HG03196 (cell line): ENCODE results near the gene ZMYND15.

Source experiments
- ATAC-seq: cut with Tn5 transposase; IDR thresholded peaks from one replicate; pipeline ENCODE4 v1.9.1; 2021; ENCODE audit not compliant: unreplicated experiment

ZMYND15 gene

DNA sequence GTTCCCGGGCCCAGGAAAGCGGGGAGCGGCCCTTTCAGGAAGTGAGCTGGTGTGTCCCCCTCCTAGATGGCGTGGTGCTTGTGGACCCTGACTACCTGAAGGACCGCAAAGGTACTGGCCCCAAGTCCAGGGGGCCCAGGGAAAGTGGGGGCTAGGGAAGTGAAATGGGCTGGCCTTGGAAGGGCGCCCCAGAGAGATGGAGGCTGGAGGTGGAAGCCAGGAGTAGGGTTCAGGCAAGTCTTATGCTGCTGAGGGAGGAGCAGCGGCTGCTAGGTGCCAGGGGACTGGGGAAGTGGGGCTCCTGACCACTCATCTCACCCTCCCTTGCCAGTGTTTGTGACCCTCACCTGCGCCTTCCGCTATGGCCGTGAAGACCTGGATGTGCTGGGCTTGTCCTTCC lies 23.6 kb upstream of the ZMYND15 start:
- no peak for ATAC-seq

DNA sequence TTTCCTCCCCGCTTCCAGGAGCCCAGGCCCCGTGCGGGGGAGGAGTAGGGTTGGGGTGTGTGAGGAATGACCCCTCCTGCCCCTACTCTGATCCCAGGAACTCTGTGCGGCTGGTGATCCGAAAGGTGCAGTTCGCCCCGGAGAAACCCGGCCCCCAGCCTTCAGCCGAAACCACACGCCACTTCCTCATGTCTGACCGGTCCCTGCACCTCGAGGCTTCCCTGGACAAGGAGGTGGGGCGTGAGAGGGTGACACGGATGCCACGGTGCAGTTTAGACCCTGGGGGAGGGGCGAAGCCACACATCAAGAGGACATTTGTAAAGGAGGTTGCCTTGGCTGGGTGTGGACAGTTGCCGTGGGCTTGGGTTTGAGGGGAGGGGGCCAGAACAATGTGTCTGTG lies 21.8 kb upstream of the ZMYND15 start:
- ATAC-seq, result no peak

DNA sequence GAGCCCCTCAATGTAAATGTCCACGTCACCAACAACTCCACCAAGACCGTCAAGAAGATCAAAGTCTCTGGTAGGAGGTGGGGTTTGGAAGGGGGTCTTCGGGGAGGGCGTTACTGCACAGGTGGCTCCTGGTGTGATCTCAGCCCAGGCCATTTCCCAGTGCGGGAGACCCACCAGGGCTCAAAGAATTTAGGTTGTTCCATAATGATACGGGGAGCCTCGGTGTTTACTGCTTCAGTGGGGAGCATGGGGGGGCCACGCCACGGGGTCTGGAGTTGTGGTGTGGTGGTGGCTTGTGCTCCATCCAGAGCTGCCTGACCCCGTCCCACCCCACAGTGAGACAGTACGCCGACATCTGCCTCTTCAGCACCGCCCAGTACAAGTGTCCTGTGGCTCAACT lies 21.4 kb upstream of the ZMYND15 start:
- no peak for ATAC-seq

DNA sequence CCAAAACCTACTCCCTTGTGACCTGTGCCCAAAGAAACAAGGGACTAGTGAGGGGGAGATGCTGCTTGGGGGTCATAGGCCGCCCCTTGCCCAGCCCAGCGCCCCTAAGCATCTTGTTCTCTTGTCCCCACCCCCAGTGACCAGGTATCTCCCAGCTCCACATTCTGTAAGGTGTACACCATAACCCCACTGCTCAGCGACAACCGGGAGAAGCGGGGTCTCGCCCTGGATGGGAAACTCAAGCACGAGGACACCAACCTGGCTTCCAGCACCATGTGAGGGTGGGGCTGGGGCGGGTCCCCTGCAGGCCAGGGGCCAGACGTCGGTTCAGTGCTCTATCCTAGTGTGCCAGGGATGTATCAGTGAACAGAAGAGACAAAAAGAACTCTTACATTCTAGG lies 20.5 kb upstream of the ZMYND15 start:
- ATAC-seq, result no peak

DNA sequence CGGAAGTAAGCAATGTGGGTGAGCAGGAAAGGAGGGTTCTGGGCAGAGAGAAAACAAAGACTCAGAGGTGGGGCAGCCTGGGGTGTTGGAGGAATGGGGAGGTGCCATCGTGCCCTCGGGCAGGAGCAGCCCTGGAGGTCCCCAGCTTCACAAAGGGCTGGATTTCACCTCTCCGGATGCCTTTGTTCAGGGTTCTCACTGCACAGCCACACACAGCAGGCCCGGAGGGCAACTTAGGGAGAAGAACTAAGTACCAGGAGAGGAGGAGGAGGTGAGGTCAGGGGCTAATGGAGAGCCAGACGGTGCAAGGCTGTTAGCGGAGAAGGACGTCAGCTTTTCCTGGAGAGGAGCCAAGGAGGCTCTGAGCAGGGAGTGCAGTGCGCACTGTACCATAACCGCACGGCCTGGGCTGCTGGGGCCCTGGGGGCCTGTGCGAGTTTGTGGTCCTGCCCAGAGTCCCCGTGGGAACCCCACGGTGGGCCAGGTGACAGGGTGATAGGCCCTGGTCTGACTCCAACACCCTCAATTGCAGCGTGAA lies 19.9 kb upstream of the ZMYND15 start:
- ATAC-seq, result no peak

DNA sequence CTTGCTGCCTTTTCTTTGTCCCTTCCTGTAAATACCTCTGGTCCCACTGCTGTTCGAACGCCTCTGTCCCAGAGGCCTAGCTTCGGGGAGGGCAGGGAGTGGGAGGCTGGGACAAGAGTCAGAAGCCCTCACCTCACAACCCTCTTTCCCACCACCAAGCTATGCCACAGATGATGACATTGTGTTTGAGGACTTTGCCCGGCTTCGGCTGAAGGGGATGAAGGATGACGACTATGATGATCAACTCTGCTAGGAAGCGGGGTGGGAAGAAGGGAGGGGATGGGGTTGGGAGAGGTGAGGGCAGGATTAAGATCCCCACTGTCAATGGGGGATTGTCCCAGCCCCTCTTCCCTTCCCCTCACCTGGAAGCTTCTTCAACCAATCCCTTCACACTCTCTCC lies 18.8 kb upstream of the ZMYND15 start:
- ATAC-seq, result no peak

DNA sequence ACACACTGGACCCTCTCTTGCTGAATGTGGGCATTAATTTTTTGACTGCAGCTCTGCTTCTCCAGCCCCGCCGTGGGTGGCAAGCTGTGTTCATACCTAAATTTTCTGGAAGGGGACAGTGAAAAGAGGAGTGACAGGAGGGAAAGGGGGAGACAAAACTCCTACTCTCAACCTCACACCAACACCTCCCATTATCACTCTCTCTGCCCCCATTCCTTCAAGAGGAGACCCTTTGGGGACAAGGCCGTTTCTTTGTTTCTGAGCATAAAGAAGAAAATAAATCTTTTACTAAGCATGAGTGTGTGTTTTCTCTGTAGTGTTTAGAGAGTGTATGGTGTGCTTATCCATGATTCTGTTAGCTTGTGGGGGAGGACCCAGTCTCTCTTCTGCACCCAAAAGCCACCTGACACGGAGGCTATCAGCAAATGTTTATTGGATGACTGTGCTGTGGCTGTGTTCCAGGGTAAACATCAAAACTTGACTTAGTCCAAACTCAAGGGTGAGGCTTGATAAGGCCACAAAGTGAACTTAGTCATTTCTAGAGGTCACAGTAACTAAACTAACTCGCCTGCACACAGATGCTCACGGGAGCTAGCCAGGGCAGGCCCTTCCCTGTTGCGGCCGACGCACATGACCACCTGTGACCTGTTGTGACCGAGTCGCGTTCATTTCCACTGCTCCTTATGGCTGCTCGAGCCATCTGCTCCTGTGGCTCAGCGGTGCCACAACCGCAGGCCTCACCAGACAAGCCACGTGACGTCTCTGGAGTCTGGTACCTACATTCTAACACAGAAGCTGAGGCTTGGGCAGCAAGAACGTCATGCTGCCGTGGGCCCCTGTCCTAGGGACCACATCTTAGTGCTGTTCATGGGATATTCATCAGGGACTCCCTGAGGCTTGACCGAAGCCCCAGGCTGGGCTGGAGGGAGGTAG lies 18.2 kb upstream of the ZMYND15 start:
- ATAC-seq, result no peak

DNA sequence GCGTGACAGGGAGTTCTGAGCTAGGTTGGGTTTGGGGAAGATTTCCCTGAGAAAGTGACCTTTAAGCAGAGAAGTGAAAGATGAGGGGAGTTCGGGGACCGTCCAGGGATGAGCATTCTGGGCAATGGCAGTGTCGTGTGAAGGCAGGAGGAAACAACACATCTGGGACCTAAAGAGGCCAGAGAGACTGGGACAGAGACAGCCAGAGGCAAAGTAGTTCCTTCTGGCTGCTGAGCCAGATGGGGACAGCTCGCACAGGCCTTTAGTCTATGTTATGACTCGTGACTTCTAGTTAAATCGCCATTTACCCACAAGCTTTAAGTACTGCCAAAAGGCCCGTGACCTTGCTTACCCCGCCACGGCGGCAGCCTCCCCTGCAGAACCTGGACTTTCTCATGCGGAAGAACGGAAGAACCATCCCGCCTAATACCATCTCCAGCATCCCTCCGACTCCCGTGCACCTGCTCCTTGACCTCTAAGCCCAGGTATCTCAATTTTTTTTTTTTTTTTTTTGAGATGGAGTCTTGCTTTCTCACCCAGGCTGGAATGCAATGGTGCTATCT lies 16.9 kb upstream of the ZMYND15 start:
- no peak for ATAC-seq

DNA sequence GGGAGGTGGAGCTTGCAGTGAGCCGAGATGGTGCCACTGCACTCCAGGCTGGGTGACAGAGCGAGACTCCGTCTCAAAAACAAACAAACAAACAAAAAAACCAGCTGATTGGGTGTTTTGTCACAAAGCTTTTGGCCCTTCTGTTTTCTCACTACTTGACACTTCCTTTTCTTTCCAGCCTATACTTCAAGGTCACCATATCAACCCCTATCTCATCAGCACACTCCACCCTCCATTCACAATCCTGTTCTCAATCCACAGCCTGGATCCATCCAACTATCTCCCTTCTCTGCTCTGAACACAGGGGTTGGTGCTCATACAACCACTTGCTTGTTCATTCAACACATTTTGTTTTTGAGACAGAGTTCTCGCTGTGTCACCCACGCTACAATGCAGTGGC lies 15.0 kb upstream of the ZMYND15 start:
- ATAC-seq, result no peak

DNA sequence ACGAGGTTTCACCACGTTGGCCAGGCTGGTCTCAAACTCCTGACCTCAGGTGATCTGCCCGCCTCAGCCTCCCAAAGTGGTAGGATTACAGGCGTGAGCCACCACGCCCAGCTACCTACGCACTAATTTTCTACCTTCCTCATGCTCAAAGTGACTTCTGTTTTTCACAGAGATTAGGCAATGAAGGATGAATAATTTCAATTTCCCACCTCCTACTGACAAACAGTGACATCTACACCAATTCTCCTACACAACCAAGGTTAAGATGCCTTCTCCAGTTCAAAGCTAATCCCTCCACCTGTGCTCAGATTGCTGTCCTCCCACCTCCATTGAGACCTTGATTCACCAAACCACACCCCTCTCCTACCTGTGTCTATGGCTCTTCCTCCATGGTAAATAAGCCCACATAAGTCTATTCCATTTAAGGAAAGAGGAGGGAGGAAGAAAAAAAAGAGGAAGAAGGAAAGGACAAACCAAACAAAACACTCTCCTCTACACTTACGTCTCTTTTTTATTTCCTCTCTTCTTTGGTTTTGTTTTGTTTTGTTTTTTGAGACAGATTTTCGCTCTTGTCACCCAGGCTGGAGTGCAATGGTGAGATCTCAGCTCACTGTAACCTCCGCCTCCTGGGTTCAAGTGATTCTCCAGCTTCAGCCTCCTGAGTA lies 13.9 kb upstream of the ZMYND15 start:
- no peak for ATAC-seq

DNA sequence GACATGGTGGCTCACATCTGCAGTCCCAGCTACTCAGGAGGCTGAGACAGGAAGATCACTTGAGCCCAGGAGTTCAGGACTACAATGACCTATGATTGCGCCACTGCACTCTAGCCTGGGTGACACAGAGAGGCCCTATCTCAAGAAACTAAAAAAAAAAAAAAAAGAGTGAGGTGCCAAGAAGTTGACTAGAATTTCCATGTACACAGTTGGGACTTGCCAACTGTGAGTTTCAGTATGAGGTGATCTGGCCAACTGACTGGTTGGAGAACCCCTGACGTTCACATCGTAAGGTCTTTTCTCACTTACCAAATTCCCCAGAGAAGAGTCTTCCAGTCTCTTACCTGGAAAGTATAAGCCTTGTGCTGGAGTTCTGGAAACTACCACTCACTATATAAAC lies 11.5 kb upstream of the ZMYND15 start:
- ATAC-seq, result no peak

DNA sequence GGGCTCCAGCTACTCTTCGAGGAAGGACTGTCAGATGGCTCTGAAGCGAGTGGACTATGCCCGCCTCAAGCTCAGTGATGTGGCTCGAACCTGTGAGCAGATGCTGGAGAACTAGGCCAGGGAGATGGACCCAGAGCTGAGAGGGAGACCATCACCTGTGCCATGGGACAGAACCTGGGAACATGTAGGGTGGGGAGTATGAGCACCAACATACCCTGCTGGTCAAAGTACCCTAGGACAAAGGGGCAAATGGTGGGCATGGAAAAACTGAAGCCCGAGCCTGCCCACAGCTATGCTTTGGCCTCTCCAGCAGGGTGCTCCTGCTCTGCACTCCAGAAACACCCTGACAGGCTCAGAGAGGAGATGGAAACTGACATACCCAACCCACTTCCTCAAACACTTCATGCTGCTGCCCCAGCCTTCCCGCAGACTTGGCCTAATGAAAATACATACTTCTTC lies 6.5 kb upstream of the ZMYND15 start:
- no peak for ATAC-seq

DNA sequence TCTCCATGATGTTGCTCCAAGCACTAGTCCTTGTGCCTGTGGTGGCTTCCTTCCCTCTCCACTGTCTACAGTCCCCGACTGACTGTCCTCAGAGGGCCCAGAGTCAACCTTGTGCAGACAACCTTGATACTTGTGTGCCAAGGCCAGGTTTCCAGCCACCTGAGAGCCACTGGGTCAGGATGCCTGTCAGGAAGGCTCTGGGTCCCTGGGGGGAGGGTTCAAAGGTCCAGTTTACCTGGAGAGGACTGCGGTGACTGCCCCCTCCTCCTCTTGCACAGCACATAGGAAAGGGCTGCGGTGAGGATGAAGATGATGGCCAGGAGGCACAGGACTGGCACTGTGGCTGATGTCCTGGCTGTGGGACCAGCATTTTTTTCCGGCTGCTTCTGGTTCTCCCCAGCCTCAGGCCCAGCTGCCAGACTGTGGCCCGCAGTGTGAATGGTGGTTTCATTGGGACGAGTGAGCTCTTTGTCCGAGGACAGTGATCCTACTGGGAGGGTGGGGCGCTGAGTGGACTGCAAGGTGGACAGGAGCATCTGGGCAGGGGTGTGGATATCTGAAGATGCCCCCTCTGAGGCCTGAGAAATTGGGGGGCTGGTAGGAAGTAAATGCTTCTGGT lies 4.7 kb upstream of the ZMYND15 start:
- no peak for ATAC-seq

DNA sequence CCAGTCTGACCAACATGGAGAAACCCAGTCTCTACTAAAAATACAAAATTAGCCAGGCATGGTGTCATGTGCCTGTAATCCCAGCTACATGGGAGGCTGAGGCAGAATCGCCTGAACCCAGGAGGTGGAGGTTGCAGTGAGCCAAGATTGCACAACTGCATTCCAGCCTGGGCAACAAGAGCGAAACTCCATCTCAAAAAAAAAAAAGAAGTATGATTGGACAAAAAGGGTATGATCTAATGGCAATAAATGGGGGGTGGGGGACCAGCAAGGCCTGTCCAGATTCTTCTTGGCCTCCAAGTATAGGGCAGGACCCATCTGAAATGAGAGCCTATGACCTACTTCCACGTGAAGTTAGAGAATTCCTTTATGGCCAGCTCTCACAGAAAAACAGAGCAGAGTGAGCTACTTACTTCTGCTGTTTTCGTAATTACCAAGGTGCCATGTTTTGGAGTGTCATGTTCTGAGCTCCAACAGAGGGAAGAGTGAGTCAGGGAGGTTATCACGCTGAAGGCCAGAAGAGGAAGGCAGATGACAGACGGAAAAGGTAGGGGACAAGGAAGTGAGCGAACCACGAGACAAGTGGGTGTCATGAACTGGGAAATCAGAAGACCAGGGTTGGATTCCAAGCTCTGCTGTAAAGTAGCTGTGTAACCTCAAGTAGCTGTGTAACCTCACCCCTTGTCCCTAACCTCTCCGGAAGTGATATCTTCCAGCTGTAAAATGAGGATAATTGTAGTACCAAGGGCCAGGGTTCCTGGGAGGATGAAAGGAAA lies 3.6 kb upstream of the ZMYND15 start:
- no peak for ATAC-seq

DNA sequence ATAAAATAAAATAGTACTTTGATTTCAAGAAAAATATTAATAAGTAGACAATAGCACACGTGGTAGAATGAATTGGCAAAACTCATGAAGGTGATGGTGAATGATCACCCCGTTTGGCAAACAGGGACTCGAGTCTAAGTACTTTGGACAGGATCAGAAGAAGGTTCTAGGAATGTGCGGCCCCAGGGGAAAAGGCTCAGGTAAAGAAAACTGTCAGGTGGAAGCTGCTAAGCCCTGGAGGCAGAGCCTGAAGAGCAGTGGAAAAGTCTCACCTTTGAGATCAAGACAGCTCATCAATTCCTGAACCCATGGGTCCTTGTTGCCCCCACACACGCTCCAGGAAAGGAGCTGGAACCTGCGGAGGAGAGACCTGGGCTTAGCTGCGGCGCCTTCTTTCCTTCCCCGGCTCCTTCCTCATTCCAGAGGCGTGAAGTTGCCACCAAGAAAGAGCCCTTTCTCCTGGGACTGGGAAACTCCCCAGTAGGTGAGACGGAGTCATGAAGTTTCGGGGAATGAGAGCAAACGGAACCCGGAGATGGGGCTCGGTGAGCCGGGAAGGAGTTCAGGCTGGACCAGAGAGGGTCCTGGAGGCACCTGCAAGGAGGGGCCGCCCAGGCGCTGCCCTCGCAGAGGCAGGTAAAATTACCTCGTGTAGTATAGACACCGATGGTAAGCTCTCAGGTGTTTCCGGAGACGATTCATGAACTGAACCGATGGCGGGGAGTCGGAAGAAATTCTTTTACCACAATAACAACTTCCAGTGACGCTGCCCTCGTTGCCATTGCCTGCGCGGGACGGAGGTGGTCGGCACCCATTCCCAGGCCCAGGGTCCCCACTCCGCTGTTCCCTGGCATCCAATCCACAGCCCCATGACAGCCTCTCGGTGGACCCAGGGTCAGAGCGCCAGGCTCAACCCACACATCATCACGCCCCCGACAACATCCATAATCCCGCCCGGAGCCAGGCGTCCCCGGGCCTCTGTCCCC lies 1.2 kb upstream of the ZMYND15 start:
- ATAC-seq, result no peak

DNA sequence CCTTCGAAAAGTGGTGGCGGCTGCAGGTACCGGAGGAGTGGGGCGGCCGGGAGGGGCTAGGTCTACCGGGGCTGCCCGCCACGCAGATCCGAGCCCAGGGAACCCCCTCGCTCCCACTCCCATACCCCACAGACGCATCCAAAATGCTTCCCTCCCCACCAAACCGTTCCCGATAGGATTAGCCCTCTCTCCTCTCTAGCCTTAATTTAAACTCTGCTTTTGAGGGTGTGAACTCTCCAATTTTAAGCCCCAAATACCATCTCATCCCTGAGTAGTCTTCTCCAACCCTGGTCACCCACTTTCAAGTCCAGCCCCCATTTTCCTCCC lies 355 bp downstream of the ZMYND15 start:
- ATAC-seq, result no peak

DNA sequence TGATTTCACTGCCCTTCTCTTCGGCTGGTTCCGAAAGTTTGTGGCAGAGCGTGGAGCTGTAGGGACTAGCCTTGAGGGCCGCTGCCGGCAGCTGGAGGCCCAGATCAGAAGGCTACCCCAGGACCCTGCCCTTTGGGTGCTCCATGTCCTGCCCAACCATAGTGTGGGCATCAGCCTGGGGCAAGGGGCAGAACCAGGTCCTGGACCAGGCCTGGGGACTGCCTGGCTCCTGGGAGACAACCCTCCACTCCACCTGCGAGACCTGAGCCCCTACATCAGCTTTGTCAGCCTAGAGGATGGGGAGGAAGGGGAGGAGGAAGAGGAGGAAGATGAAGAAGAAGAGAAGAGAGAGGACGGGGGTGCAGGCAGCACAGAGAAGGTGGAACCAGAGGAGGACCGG lies 951 bp downstream of the ZMYND15 start:
- ATAC-seq, result no peak

DNA sequence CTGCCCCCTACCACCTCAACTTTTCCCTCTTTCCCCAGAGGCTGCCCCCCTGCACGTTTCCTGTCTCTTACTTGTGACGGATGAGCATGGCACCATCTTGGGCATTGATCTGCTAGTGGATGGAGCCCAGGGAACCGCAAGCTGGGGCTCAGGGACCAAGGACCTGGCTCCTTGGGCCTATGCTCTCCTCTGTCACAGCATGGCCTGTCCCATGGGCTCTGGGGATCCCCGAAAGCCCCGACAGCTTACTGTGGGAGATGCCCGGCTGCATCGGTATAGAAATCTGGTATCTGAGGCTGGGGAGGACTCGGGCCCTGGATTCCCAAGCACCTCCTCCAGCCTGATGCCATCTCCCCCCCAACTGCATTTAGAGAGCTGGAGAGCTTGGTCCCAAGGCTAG lies 1.9 kb downstream of the ZMYND15 start:
- ATAC-seq, result no peak

DNA sequence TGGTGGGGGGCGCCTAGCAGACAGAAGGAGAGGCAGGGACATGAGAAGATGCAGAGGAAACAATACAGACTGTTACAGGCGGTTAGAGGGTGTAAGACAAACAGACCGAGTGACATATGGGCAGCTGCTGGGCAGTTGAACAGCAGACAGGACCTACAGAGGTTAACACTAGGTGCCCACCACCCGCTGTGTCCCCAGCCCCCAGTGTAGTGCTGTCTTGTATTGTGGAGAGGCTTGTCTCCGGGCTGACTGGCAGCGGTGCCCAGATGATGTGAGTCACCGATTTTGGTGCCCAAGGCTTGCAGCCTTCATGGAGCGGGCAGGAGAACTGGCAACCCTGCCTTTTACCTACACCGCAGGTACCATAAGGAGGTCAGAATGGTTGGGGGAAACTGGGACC lies 2.5 kb downstream of the ZMYND15 start:
- ATAC-seq, result no peak

DNA sequence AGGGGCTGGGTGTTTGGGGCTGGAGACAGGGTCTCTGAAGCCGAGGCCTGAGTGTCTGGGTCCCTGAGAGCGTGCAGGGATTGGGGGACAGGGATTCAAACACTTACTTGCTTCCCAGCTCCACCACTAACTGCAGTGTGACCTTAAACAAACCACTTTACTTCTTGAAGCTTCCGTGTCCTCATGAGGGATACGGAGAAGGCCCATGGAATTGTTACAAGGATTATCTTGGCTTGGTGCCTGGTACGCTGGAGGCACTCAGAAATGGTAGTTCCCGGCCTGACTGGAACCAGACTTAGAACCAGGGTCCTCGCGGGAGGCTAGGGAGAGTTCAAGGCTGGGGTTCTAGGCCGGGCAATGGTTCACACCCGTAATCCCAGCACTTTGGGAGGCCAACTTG lies 3.0 kb downstream of the ZMYND15 start:
- ATAC-seq, result no peak
